Sigmoid colon (tissue), 7 donors: ENCODE data around the gene MS4A13. TPM values are rescaled to one million over a fixed set of nuclear protein-coding genes. Genes with fewer than 3 reads are reported as not detected.
"Not testable (repeated sequence)": the region's sequence is repeated elsewhere in the genome, so short reads cannot be mapped to it uniquely, and the experiment has no call there.

Source experiments
- DNase-seq: peaks from one replicate; pipeline ENCODE4 v3.0.0-alpha.2; 2019
- H3K27ac ChIP-seq, 4 donors: fragments of 200-600 bp; sonication (generic); one replicate each; pipeline ENCODE4 v1.5.1; 2016 to 2019; ENCODE audit warnings: mild to moderate bottlenecking in 1 of 4
- H3K27me3 ChIP-seq, 3 donors: fragments of 200-600 bp; sonication (generic); one replicate each; pipeline ENCODE4 v1.5.1; 2019; ENCODE audit warnings: mild to moderate bottlenecking in 1 of 3
- H3K36me3 ChIP-seq, 4 donors: fragments of 200-600 bp; sonication (generic); one replicate each; pipeline ENCODE4 v1.5.1; 2016 to 2019
- H3K4me1 ChIP-seq, 4 donors: fragments of 200-600 bp; sonication (generic); one replicate each; pipeline ENCODE4 v1.5.1; 2017 to 2019
- H3K4me3 ChIP-seq, 4 donors: fragments of 200-600 bp; sonication (generic); one replicate each; pipeline ENCODE4 v1.5.1; 2017 to 2019; ENCODE audit warnings: mild to moderate bottlenecking in 2 of 4, moderate library complexity in 1 of 4
- H3K9me3 ChIP-seq, 4 donors: fragments of 200-600 bp in 3 of 4; sonication (generic) in 3 of 4; one replicate each; pipeline versions ENCODE4 v1.5.1 to v1.6.1; 2013 to 2019
- CTCF ChIP-seq, 4 experiments: fragments of 450-650 bp in 3 of 4; fragments of 200-600 bp in 1 of 4; IDR thresholded peaks; one replicate each; pipeline ENCODE4 v1.5.1; 2016 to 2019; ENCODE audit warnings: antibody characterized with exemption in 4 of 4, mild to moderate bottlenecking in 3 of 4, moderate library complexity in 2 of 4
- EP300 ChIP-seq, 4 donors: sonication (generic); formaldehyde crosslinking; IDR thresholded peaks; one replicate each; pipeline ENCODE4 v1.6.1; 2017; ENCODE audit warnings: antibody characterized with exemption in 4 of 4
- POLR2A ChIP-seq, 2 donors: fragments of 450-650 bp; IDR thresholded peaks; one replicate each; pipeline ENCODE4 v1.6.1; 2016; ENCODE audit warnings: antibody characterized with exemption in 2 of 2, mild to moderate bottlenecking in 2 of 2, moderate library complexity in 2 of 2
- POLR2AphosphoS5 ChIP-seq, 4 donors: sonication (generic); formaldehyde crosslinking; IDR thresholded peaks; one replicate each; pipeline ENCODE4 v1.6.1; 2017; ENCODE audit warnings: antibody characterized with exemption in 4 of 4
- WGBS, 2 donors: extraction: QIAGEN DNeasy Blood & Tissue Kit; methylation state at CpG; one replicate each; pipeline ENCODE4 v1.1.7; 2013; 5-methylcytosine and 5-hydroxymethylcytosine counted together
- intact Hi-C: fragments of 100-400 bp; cut with DNase I; formaldehyde crosslinking; loops from one replicate; pipeline ENCODE4 v1.15.1; 2023
- polyA plus RNA-seq, 3 donors: library from polyadenylated mRNA; stranded (reverse); fragments of 200-250 nt; gene quantifications; one replicate each; pipeline ENCODE4 v1.2.3, GENCODE V29; 2013
- total RNA-seq, 4 donors: library from RNA; depleted of rRNA; stranded (reverse); fragments of >200 nt; gene quantifications; one replicate each; pipeline ENCODE4 v1.1.0, GENCODE V29; 2016
- donor health status: healthy with polysubstance abuse.
- donor health status: Bipolar disorder and iron deficiency.
- donor health status: healthy.

MS4A13 gene
- total and polyA plus RNA-seq, 7 donors = not detected

DNA sequence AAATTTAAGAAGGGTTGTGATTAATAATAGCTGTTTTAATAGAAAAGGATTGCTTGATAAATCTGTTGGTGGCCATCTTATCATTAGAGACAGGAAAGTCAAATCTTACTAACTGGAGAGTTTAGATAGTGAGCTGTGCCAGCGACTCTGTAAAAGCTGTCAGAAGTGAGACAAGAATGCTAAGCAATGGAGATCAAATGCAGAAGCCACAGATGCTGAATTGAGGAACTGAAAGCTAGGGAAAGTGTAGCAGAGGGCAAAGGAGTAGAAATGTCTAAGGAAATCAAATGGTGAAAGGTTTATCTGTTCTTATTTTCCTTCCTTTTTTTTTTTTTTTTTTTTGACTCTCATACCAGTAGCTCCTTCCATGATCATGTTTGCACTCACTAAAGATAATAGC is 13.7 kb downstream of the MS4A13 start:
- H3K36me3 ChIP-seq = no peaks in the 10 kb centered on the region
- no peaks in the 10 kb centered on the region for H3K9me3 ChIP-seq
- H3K27me3 ChIP-seq = no peaks in the 10 kb centered on the region
- H3K4me3 ChIP-seq = no peak overlapping the region
- intact Hi-C loops = no loop called here
- no peaks in the 10 kb centered on the region for H3K4me1 ChIP-seq
- H3K27ac ChIP-seq = no peak overlapping the region
- no peak for DNase-seq
- WGBS, 2 donors = 27 to 76% methylated on average over 1 of the region's 1 CpG
- TF ChIP-seq EP300 (IDR thresholded peaks at IDR 0.05) (no peak), POLR2AphosphoS5 (IDR thresholded peaks at IDR 0.05) (no peak), POLR2A (IDR thresholded peaks at IDR 0.05) (no peak), CTCF (IDR thresholded peaks at IDR 0.05) (no peak)

DNA sequence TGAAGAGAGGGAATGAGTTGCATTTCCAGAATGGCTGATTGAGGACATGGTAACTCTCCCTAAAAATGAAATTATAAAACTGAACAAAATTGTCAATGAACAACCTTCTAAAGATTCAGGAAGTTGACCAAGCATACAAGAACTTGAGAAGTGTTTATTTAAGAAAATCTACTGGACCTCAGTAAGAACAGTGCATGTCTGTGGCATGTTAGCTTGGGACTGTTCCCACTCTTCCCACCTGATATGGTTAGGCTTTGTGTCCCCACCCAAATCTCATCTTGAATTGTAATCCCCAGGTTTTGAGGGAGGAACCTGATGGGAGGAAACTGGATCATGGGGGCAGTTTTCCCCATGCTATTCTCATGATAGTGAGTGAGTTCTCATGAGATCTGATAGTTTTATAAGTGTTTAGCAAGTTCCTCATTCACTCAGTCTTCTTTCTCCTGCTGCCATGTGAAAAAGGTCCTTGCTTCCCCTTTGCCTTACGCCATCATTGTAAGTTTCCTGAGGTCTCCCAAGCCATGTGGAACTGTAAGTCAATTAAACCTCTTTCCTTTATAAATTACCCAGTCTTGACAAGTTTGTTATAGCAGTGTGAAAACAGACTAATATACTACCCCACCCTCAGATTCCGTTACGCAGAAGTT is 15.4 kb downstream of the MS4A13 start:
- TF ChIP-seq EP300 (IDR thresholded peaks at IDR 0.05) (no peak), POLR2A (IDR thresholded peaks at IDR 0.05) (no peak), CTCF (IDR thresholded peaks at IDR 0.05) (no peak)
- 87 to 88% methylated on average over 3 of the region's 3 CpGs for WGBS, 2 donors

GRCh38 chr11:60532383-60532782 is 17.2 kb downstream of the MS4A13 start:
- H3K27me3 ChIP-seq, H3K4me3 ChIP-seq, H3K4me1 ChIP-seq, intact Hi-C loops, H3K27ac ChIP-seq, H3K9me3 ChIP-seq, DNase-seq, H3K36me3 ChIP-seq: not testable (repeated sequence)
- 91 to 92% methylated on average over 18 of the region's 18 CpGs for WGBS, 2 donors

More for the DNA sequence above, 15.4 kb downstream of the MS4A13 start:
- H3K9me3 ChIP-seq = no peaks in the 10 kb centered on the region
- no peak overlapping the region for H3K4me3 ChIP-seq
- H3K4me1 ChIP-seq = no peaks in the 10 kb centered on the region
- no peak overlapping the region for H3K27ac ChIP-seq
- intact Hi-C loops = no loop called here
- no peaks in the 10 kb centered on the region for H3K36me3 ChIP-seq
- no peak for DNase-seq
- no peaks in the 10 kb centered on the region for H3K27me3 ChIP-seq

GRCh38 chr11:60538627-60539026 is 23.4 kb downstream of the MS4A13 start:
- H3K4me3 ChIP-seq, H3K27ac ChIP-seq, H3K36me3 ChIP-seq, intact Hi-C loops, H3K4me1 ChIP-seq, H3K9me3 ChIP-seq, DNase-seq, H3K27me3 ChIP-seq: not testable (repeated sequence)

DNA sequence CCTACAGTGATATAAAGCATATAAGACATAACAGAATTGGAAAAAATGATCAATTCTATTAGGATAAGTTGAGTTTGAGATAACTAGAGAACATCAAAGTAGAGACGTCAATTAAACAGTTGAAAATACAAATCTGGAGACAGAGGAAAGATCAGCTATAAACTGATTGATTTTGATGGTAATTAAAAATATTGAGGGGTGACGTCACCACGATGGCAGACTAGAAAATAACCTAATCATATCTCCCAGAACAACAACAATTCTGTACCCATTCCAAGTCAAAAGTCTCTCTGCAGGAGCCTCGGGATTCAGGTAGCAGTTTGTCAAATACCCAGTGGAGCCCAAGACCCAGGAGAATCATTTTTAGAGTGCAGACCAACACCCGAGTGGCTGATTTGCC is 28.9 kb downstream of the MS4A13 start:
- TF ChIP-seq CTCF (IDR thresholded peaks at IDR 0.05) = no peak
- TF ChIP-seq POLR2A (IDR thresholded peaks at IDR 0.05) = no peak
- TF ChIP-seq POLR2AphosphoS5 (IDR thresholded peaks at IDR 0.05) = no peak
- no peak for TF ChIP-seq EP300 (IDR thresholded peaks at IDR 0.05)
- intact Hi-C loops = no loop called here
- no peaks in the 10 kb centered on the region for H3K4me1 ChIP-seq
- 90 to 92% methylated on average over 5 of the region's 5 CpGs for WGBS, 2 donors
- H3K27me3 ChIP-seq = no peaks in the 10 kb centered on the region
- no peaks in the 10 kb centered on the region for H3K36me3 ChIP-seq
- DNase-seq = no peak
- H3K27ac ChIP-seq = no peak overlapping the region
- no peak overlapping the region for H3K4me3 ChIP-seq
- no peaks in the 10 kb centered on the region for H3K9me3 ChIP-seq

- Histone ChIP-seq H3K4me3 (no peak overlapping the region), H3K27me3 (no peaks in the 10 kb centered on the region), H3K36me3 (no peaks in the 10 kb centered on the region), H3K4me1 (no peaks in the 10 kb centered on the region), H3K27ac (no peak overlapping the region), H3K9me3 (peaks cover 0 to 2% (median 0%) of the 10 kb centered on the region in 4 donors)
- WGBS, 2 donors = 43 to 46% methylated on average over 2 of the region's 2 CpGs
- intact Hi-C loops = no loop called here
- TF ChIP-seq EP300 (IDR thresholded peaks at IDR 0.05) (no peak), POLR2A (IDR thresholded peaks at IDR 0.05) (no peak), POLR2AphosphoS5 (IDR thresholded peaks at IDR 0.05) (no peak), CTCF (IDR thresholded peaks at IDR 0.05) (no peak)
- DNase-seq = no peak
Observed at GRCh38 chr11:60561254-60561653, 46.1 kb downstream of the MS4A13 start.
